Stimulated activated CD8-positive, alpha-beta memory T cell treated with anti-CD3 and anti-CD28 coated beads, Interleukin-7, amount 100 ng/mL, for 24 hours (primary cell): Measurements from ENCODE around the gene CCDC134.
A peak's percentile ranks its signal among the peaks of the same experiment; 100 is the strongest.
"Not testable (repeated sequence)": the region's sequence is repeated elsewhere in the genome, so short reads cannot be mapped to it uniquely, and the experiment has no call there.

Experiments used
- DNase-seq: peaks from one replicate; pipeline ENCODE4 v3.0.0-alpha.2; 2020; ENCODE audit warnings: low read depth

The CCDC134 gene

DNA sequence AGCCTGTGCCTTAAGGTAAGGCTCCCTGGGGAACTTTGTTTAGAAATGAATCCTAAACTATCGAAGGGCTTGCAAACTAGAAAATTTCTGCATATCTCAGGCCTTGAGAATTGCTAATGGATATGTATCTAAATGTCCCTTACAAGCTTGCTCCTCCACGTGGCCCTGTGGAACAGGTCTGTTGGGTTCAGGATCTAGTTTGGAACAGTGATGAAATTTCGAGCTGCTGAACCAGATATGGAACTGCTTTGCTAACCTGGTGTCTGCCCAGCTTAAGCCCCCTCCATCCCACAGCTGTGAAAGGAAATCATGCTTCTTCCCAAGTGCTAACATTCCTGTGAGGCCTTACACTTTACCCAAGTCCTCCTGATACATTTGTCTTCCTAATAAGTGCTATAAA lies 44.0 kb downstream of the CCDC134 start:
- DNase-seq, result no peak

GRCh38 chr22:41845380-41846267 lies 45.1 kb downstream of the CCDC134 start:
- no peak for DNase-seq

DNA sequence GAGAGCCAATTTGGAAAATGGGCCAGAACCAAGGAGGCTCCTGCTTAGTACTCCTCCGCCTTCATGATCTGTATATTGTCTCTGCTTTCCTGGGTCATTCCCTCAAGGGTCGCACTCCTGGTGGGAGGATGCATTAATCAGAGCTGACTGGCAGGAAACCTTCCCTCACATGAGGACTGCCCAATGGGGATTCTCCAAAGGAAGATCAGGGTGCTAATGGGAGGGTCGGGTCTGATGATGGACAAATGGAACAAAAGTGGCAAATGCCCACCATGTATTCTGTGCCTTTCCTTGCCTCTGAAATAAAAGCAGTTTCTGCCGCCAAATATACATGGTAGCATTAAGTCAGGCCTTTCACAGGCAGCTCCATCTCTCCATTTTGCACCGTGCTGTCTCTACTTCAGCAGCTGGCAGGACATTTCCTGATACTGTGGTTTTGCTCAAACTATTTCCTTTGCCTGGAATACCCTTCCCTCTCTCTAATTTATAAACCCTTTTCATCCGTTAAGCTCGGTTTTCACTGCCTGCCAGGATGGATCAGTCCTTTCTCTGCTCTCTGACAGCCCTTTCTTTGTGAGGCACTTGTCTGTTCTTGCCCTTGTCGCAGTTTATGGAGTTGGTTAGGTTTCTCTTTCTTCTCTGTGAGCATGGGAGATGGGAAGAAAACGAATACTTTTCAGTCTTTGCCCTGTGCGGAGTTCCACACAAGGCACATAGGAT lies 45.9 kb downstream of the CCDC134 start:
- no peak for DNase-seq

- DNase-seq, result no peak
Measured at GRCh38 chr22:41847300-41847699, 46.8 kb downstream of the CCDC134 start.

GRCh38 chr22:41848468-41848867 lies 48.0 kb downstream of the CCDC134 start:
- no peak for DNase-seq

GRCh38 chr22:41856469-41856868 lies 56.0 kb downstream of the CCDC134 start:
- no peak for DNase-seq

GRCh38 chr22:41857155-41857859 lies 56.8 kb downstream of the CCDC134 start:
- peak; percentile 56 for DNase-seq

GRCh38 chr22:41857860-41858199 lies 57.4 kb downstream of the CCDC134 start:
- DNase-seq, result no peak

DNA sequence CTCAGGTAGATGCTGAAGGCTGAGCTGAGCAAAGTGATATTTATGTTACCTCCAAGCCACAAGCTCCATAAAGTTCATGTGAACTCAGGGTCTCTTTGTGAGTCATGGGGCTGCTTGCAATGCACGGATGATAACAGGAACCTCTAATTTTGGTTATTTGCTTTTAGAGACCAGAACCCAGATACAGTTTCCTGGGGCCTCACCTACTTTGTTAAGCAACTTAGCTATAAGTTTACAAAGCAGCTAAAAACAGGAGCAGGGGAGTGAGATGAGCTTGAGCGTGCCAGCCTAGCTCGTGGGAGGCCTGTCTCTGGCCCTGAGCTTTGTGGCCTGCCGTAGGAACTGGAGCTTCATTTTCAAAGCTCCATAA lies 61.7 kb downstream of the CCDC134 start:
- no peak for DNase-seq

DNA sequence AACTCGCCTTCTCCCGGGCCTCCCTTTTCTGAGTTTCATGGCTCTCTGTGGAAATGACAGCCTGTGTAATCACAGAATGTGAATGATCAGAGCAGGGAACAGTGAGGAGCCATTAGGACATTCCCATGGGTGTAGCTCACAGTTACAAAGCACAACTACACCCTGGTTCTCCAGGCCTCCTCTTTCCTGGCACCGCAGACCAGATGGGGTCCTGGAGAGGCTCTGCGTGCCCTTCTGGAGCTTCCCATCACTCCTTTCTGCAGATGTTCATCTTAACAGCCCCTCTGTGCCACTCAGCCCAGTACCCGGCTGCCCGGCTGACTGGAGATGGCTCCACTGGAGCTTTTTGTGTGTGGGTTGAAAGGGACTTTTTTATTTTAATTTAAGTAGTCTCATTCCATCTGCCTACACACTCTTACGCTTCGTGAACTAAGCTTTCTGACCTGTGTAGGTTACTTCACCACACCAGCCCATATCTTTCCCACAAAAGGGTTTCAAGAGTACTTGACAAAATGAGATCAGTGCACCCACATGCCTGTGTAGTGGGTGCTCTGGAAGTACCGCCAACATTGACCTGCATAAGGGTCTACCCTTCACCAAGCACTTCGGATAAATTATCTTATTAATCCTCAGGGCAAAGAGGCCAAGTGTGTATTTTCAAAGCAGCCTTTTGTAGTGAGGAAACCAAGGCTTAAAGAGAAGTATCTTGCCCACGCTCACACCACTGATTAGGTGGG lies 62.2 kb downstream of the CCDC134 start:
- no peak for DNase-seq

- DNase-seq, result no peak
Measured at GRCh38 chr22:41863472-41863871, 63.0 kb downstream of the CCDC134 start.

DNA sequence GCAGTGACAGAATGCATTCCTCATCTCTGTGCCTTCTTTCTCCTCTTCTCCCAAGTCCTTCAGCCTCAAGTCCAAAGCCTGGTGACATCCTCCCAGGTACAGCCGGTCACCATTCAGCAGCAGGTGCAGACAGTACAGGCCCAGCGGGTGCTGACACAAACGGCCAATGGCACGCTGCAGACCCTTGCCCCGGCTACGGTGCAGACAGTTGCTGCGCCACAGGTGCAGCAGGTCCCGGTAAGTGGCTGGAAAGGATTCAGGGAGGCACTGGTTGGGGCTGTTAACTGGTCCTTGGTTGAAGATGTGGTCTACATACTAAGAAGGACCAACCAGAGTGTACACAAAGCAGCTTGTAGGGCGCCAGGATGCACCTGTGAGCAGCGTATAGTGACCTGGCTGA lies 68.1 kb downstream of the CCDC134 start:
- no peak for DNase-seq

DNA sequence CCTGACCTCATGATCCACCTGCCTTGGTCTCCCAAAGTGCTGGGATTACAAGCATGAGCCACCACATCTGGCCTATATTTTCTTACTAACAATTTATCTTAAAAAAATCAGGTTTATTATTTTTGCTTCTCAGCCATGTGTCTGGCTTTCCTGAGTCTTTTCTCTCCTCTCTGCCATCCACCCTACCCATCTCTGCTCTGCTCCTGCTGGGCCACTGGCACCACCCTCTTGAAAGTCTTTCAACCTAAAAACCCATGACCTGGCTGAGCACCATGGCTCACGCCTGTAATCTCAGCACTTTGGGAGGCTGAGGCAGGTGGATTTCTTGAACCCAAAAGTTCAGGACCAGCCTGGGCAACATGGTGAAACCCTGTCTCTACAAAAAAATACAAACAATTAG lies 69.6 kb downstream of the CCDC134 start:
- not testable (repeated sequence) for DNase-seq

DNA sequence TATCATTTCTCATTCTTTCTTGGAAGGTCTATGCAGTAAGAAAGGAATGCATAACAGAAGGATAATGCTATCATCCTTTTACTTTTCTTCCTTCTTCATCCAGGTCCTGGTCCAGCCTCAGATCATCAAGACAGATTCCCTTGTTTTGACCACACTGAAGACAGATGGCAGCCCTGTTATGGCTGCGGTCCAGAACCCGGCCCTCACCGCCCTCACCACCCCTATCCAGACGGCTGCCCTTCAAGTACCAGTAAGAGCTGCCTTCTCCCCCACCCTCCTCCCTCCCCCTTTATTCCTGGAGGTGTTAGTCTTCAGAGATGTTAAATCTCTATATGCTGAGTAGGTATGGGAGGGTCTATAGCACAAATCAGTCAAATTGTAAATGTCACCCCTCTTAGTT lies 70.3 kb downstream of the CCDC134 start:
- no peak for DNase-seq

GRCh38 chr22:41873391-41873790 lies 72.9 kb downstream of the CCDC134 start:
- DNase-seq, result no peak

DNA sequence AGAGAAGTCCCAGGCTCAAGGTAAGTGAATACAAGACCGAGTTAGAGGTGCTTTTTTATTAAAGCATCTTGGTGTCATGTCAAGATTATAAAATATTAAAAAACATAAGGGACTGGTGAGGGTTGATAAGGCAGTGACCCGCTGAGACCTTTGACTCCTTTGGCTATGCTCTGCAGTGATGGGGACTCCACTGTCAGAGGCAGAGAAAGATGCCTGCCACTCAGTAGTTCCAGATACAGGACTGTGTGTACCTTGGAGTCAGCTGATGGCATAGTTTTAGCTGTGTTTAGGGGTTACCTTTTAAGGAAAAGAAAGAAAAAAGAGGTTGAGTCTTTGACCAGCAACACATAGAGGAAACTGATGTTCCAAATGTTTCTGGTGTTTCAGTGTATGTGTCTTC lies 73.6 kb downstream of the CCDC134 start:
- DNase-seq, result no peak

- DNase-seq, result no peak
Measured at GRCh38 chr22:41875531-41876270, 75.2 kb downstream of the CCDC134 start.
